DMS53 treated with DMSO at 0.1 percent for 48 hours (cell line): ENCODE results near the gene ACTL10.

Experiments
- DNase-seq: peaks from one replicate; lab custom pipeline; 2025; ENCODE audit not compliant: unreplicated experiment; lab: John Stamatoyannopoulos, UW

ACTL10 gene

GRCh38 chr20:33676652-33677645 is 10.2 kb downstream of the ACTL10 start:
- no peak for DNase-seq

GRCh38 chr20:33677991-33678702 is 11.4 kb downstream of the ACTL10 start:
- DNase-seq = no peak

- no peak for DNase-seq
Observed at GRCh38 chr20:33679758-33680485, 13.2 kb downstream of the ACTL10 start.

GRCh38 chr20:33680686-33681085 is 13.9 kb downstream of the ACTL10 start:
- DNase-seq = no peak

DNA sequence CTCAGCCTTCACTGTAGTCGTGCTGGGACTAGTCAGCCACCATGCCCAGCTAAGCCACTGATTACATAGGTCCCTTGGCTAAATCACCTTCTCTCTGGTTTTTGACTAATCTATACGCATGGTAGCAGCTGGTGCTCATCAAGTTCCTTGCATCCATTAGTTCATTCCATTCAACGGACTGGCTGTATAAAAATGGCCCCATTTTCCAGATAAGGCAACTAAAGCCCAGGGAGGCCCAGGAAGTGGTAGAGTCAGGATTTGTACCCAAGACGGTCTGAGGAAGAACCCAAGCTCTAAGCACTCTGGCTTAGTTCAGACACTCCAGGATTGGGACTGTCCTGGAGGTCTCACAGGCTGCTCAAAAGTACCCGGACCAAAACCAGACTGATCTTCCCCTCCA is 14.5 kb downstream of the ACTL10 start:
- no peak for DNase-seq

- DNase-seq = no peak
Observed at GRCh38 chr20:33681728-33682353, 15.1 kb downstream of the ACTL10 start.

DNA sequence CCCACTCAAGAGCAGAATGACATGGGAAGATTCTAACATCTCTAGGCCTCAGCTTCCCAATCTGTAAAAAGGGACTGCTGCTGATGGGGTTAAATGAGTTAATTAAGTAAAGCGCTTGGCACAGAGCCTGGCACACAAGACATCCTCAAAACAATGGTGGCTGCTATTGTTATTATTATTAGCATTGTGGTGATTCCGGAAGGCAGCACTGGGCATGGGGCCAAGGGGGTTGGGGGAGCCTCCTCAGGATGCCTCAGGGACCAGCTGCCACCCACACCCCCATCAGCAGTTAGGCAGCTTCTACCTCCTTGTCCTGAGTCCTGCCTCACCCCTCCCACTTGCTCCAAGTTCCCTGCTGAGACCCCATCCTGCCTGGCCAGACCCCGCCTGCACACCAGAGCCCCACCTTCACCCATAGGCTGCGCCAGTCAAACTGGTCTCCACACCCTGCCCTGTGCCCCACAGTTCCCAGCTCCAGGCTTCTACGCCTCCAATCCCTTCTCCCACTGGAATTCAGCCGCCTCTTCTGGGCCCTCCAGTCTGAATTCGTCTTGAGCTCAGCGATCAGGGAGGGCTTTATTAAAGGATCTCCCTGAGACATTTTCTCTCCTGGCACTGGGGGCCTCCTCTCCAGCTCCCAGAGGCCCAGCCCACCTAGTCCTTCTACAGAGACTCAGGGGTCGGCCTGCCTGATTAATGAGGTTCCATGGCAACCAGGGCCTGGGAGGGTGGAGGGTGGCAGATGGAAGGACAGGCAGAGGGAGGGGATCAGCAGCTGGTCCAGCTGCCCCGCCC is 18.0 kb downstream of the ACTL10 start:
- DNase-seq = no peak

GRCh38 chr20:33685328-33686099 is 18.8 kb downstream of the ACTL10 start:
- DNase-seq = no peak

- DNase-seq = peak; percentile 80
Observed at GRCh38 chr20:33686100-33686983, 19.6 kb downstream of the ACTL10 start, which contains the start of gene E2F1. Gene E2F1 (minus strand): TSS chr20:33686385. CDS start chr20:33686264, 121 bp downstream.

- DNase-seq = no peak
Observed at GRCh38 chr20:33686984-33687366, 20.2 kb downstream of the ACTL10 start.

DNA sequence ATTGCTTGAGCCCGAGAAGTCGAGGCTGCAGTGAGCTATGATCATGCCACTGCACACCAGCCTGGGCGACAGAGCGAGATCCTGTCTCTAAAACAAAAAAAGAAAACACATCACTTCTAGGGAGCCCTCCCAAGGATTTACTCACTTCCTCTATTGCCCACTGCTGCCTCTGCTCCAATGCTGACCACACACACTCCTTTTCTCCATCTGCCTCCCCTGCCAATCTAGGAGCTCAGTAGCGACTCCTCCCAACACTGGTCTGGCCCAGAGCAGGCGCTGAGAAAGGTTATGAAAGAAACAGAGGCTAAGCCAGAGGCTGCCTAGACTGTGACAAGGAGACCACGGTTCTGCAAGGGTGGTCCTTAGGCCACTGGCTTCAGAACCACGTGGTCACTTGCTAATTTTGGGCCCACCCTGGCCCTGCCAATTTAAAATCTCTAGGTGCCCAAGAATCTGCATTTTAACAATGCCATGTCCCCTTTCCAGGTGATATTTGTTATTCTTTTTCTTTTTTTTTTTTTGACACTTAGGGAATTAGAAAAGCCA is 20.7 kb downstream of the ACTL10 start:
- DNase-seq = no peak

DNA sequence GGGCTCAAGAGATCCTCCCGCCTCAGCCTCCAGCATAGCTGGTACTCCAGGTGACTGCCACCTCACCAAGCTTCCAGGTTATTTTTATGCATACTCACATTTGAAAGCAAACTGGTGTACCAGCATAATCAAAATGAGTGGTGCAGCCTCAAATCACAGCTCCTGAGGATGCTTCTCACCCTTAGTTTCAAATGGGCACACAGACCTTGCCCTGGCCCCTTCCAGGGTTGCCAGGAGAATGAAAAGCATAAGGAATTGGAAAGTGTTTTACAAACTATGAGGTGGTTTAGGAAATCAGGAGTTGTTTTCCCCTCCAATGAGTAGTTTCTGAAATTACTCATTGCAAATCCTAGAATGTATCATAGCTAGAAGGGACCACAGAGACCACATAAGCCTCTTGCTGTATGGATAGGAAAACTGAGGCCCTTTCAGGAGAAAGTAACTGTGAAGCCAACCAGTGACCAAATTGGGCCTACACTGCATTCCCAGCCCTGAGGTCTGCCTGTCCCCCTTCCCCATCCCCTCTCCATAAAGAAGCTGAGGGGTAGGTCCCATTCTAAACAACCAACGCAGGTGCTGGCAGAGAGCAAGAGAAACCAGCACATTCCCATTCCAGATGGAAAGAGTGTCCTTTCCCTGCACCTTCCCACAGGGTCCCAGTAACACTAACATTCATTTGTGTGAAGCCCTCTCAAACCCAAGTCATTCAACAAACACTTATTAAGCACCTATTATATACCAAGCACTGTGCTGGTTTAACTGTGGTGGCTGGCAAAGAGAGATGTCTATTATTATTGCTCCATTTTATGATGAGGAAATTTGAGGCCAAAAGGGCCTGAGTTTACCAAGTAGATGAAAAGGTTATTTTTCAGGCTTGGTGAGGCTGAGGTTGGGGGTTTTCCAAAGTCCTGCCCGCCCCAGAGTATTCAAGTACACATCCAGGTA is 21.5 kb downstream of the ACTL10 start:
- no peak for DNase-seq

GRCh38 chr20:33688938-33689424 is 22.2 kb downstream of the ACTL10 start:
- DNase-seq = no peak

DNA sequence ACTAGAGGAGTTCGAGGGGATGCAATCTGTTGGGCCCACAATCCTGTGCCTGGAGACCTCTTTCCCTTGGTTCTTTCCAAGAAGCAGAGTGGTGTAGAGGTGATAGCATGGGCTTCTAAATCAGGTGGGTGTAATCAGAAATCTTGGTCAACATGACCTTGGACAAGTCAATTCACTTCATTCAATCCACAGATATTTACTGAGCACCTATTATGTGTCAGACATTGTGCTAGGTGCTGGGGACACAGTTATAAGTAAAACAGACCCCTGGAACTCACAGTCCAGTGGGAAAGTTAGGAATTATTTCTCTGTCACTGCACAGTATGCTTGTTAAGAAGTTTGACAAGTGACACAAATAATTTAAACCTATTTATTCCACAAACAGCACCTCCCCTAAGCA is 22.8 kb downstream of the ACTL10 start:
- DNase-seq = no peak

DNA sequence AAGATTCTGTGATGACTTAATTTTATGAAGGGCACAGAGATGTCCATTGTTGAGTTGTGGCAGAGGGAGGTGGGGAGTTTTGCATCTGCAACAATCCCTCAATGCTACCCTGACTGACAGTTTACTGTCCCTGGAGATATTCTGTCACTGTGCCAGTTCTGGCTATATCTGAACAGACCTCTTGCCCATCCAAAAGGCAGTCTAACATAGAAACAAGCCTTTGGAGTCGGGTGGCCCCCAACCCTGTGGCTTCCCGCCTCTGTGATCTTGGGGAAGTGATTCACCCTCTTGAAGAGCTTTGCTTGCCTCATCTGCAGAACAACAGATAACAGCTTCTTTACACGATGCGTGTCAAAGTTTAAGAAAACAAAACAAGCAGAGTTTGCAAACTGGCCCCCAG is 23.2 kb downstream of the ACTL10 start:
- DNase-seq = peak; percentile 25

DNA sequence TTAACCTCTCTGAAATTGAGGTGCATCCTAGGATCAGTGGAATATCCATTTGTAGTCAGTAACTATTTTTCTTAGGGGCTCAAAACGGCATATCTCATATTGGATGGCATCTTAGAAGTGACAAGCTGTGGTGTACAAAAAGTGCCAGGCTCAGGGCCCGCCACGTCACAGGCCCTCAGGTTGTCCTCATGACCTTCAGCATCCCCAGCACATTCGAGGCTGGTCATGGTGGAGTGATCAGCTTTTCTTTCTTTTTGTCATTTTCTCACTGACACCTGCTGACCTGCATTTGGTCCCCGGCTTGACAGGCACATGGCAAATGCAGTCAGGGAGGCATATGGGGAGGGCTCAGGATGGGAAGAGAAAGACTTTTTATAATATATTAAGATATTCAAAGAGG is 26.5 kb downstream of the ACTL10 start:
- no peak for DNase-seq
